Lower leg skin (tissue), 3 donors: ENCODE data around the gene TRPC4.

Experiments used
- CTCF ChIP-seq, 3 donors: fragments of 450-650 bp; IDR thresholded peaks; one replicate each; pipeline ENCODE4 v1.5.1; 2016; ENCODE audit warnings: antibody characterized with exemption in 3 of 3, mild to moderate bottlenecking in 3 of 3, moderate library complexity in 2 of 3
- POLR2A ChIP-seq, 2 donors: fragments of 450-650 bp; IDR thresholded peaks; one replicate each; pipeline ENCODE4 v1.6.1; 2016 to 2017; ENCODE audit warnings: antibody characterized with exemption in 2 of 2, mild to moderate bottlenecking in 1 of 2, moderate library complexity in 1 of 2

- no peak for TF ChIP-seq CTCF (IDR thresholded peaks at IDR 0.05)
- no peak for TF ChIP-seq POLR2A (IDR thresholded peaks at IDR 0.05)
Measured at GRCh38 chr13:37772644-37773043, 96.9 kb downstream of the TRPC4 start.
